Testis (tissue), 2 donors: Measurements from ENCODE around the gene CHRNB2.

ENCODE experiments used
- POLR2A ChIP-seq: fragments of 450-650 bp; IDR thresholded peaks from one replicate; pipeline ENCODE4 v1.6.1; 2017; ENCODE audit warnings: antibody characterized with exemption, mild to moderate bottlenecking, moderate library complexity
- TF ChIP-seq, protein P1 (sequence below), 3 experiments: fragments of 450-650 bp in 2 of 3; fragments of 200-600 bp in 1 of 3; sonication (generic) in 1 of 3; IDR thresholded peaks; one replicate each; pipeline ENCODE4 v1.5.1; 2016 to 2019; ENCODE audit warnings: antibody characterized with exemption in 3 of 3, mild to moderate bottlenecking in 2 of 3, moderate library complexity in 1 of 3

DNA sequence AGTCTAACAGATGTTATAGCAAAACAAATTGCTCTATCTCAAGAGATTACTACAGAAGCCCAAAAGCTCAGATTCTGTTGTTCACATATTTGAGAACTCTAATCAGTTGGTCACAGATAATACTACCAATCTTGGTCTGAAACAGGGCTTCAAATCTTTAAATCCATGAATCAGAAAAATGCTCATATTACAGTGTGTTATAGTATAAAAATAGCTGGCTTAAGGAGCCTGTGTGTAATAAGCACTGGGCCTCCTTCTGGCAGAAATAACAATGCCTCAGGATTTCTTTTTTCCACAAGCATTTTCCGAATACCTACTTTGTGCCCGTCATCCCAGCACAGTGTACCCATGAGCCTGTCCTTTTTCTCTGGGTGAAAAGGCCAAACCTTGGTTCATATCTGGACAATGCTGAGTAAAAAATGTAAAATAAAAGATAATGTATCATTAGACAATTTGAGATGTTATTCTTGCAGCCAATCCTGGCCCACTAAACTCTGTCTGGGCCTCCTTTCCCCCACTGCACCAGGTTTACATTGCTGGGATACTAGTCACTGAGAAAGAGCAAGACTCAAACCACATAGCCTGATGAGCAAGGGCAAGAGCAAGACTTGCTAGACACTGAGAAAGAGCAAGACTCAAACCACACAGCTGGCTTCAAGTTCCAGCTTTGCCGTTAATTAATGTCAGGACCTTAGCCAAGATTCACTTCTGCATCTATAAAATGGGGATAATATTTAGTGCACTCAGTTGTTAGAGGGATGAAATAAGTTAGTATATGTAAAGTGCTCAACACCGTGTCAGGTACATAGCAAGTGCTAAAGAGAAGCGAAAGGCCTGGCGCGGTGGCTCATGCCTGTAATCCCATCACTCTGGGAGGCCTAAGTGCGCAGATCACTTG, 57.4 kb downstream of the CHRNB2 start:
- TF ChIP-seq, protein P1, sequence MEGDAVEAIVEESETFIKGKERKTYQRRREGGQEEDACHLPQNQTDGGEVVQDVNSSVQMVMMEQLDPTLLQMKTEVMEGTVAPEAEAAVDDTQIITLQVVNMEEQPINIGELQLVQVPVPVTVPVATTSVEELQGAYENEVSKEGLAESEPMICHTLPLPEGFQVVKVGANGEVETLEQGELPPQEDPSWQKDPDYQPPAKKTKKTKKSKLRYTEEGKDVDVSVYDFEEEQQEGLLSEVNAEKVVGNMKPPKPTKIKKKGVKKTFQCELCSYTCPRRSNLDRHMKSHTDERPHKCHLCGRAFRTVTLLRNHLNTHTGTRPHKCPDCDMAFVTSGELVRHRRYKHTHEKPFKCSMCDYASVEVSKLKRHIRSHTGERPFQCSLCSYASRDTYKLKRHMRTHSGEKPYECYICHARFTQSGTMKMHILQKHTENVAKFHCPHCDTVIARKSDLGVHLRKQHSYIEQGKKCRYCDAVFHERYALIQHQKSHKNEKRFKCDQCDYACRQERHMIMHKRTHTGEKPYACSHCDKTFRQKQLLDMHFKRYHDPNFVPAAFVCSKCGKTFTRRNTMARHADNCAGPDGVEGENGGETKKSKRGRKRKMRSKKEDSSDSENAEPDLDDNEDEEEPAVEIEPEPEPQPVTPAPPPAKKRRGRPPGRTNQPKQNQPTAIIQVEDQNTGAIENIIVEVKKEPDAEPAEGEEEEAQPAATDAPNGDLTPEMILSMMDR (IDR thresholded peaks at IDR 0.05): no peak
- no peak for TF ChIP-seq POLR2A
